ENCODE results near the gene DLEC1.
"Not testable (repeated sequence)": the region's sequence is repeated elsewhere in the genome, so short reads cannot be mapped to it uniquely, and the experiment has no call there.

Gene DLEC1

GRCh38 chr3:38133209-38133556, 94.2 kb downstream of the DLEC1 start:
- H3F3A ChIP-seq (ENCODE audit: insufficient read depth) = no peaks in the 10 kb centered on the region
- no peak overlapping the region for H3K9ac ChIP-seq (ENCODE audit: low read length)
- peaks cover 6% of the 10 kb centered on the region for H3K79me2 ChIP-seq (ENCODE audit: insufficient read depth, low read length)
- no peak overlapping the region for H3K27ac ChIP-seq (ENCODE audit: low read depth, low read length)
- no peak overlapping the region for H2AFZ ChIP-seq (ENCODE audit: low read depth, low read length, severe bottlenecking)
- no peaks in the 10 kb centered on the region for H3K9me3 ChIP-seq (ENCODE audit: insufficient read depth, low read length)
- no peaks in the 10 kb centered on the region for H3K9me2 ChIP-seq (replicated peaks; ENCODE audit: insufficient read depth, low read length)
- no peaks in the 10 kb centered on the region for H3K36me3 ChIP-seq (ENCODE audit: low read length)
- H3K27me3 ChIP-seq (ENCODE audit: low read length) = no peaks in the 10 kb centered on the region
- H4K20me1 ChIP-seq (ENCODE audit: low read depth, low read length) = no peaks in the 10 kb centered on the region
- no peak overlapping the region for H3K4me2 ChIP-seq (ENCODE audit: low read depth, low read length, poor library complexity, severe bottlenecking)
- TF ChIP-seq CTCF (IDR thresholded peaks at IDR 0.05; ENCODE audit: insufficient read depth, low read length, poor library complexity, severe bottlenecking) = no peak
- no peak for TF ChIP-seq EZH2phosphoT487 (conservative IDR thresholded peaks at IDR 0.05; ENCODE audit: low read length)
- no peak overlapping the region for H3K4me3 ChIP-seq (ENCODE audit: insufficient read depth, low read length, poor library complexity, severe bottlenecking)

- TF ChIP-seq EZH2phosphoT487 (conservative IDR thresholded peaks at IDR 0.05; ENCODE audit: low read length) (no peak), CTCF (IDR thresholded peaks at IDR 0.05; ENCODE audit: insufficient read depth, low read length, poor library complexity, severe bottlenecking) (no peak)
- H4K20me1 ChIP-seq (ENCODE audit: low read depth, low read length) = no peaks in the 10 kb centered on the region
- H3K79me2 ChIP-seq (ENCODE audit: insufficient read depth, low read length) = peaks cover 6% of the 10 kb centered on the region
- no peak overlapping the region for H3K4me2 ChIP-seq (ENCODE audit: low read depth, low read length, poor library complexity, severe bottlenecking)
- no peaks in the 10 kb centered on the region for H3K27me3 ChIP-seq (ENCODE audit: low read length)
- no peak overlapping the region for H2AFZ ChIP-seq (ENCODE audit: low read depth, low read length, severe bottlenecking)
- H3K36me3 ChIP-seq (ENCODE audit: low read length) = no peaks in the 10 kb centered on the region
- H3F3A ChIP-seq (ENCODE audit: insufficient read depth) = no peaks in the 10 kb centered on the region
- H3K9ac ChIP-seq (ENCODE audit: low read length) = no peak overlapping the region
- no peaks in the 10 kb centered on the region for H3K9me3 ChIP-seq (ENCODE audit: insufficient read depth, low read length)
- H3K27ac ChIP-seq (ENCODE audit: low read depth, low read length) = no peak overlapping the region
- H3K4me3 ChIP-seq (ENCODE audit: insufficient read depth, low read length, poor library complexity, severe bottlenecking) = no peak overlapping the region
- H3K9me2 ChIP-seq (replicated peaks; ENCODE audit: insufficient read depth, low read length) = no peaks in the 10 kb centered on the region
Measured at GRCh38 chr3:38133557-38134405, 94.8 kb downstream of the DLEC1 start.

GRCh38 chr3:38134517-38135143, 95.6 kb downstream of the DLEC1 start:
- H4K20me1 ChIP-seq (ENCODE audit: low read depth, low read length); H2AFZ ChIP-seq (ENCODE audit: low read depth, low read length, severe bottlenecking); H3K9me3 ChIP-seq (ENCODE audit: insufficient read depth, low read length); H3K4me3 ChIP-seq (ENCODE audit: insufficient read depth, low read length, poor library complexity, severe bottlenecking); H3K9ac ChIP-seq (ENCODE audit: low read length); H3K27ac ChIP-seq (ENCODE audit: low read depth, low read length); H3K36me3 ChIP-seq (ENCODE audit: low read length); H3F3A ChIP-seq (ENCODE audit: insufficient read depth); H3K4me2 ChIP-seq (ENCODE audit: low read depth, low read length, poor library complexity, severe bottlenecking); H3K27me3 ChIP-seq (ENCODE audit: low read length); H3K9me2 ChIP-seq (replicated peaks; ENCODE audit: insufficient read depth, low read length): not testable (repeated sequence)
- H3K79me2 ChIP-seq (ENCODE audit: insufficient read depth, low read length) = peaks cover 13% of the 10 kb centered on the region

GRCh38 chr3:38135621-38136277, 96.7 kb downstream of the DLEC1 start:
- Histone ChIP-seq H3K4me3 (ENCODE audit: insufficient read depth, low read length, poor library complexity, severe bottlenecking) (peak overlapping the region; percentile 78), H3K9ac (ENCODE audit: low read length) (peak overlapping the region; percentile 83), H3K79me2 (ENCODE audit: insufficient read depth, low read length) (peaks cover 15% of the 10 kb centered on the region), H3K4me2 (ENCODE audit: low read depth, low read length, poor library complexity, severe bottlenecking) (peak overlapping the region; percentile 81)
- not testable (repeated sequence) for H4K20me1 ChIP-seq (ENCODE audit: low read depth, low read length); H3K27me3 ChIP-seq (ENCODE audit: low read length); H3K9me3 ChIP-seq (ENCODE audit: insufficient read depth, low read length); H3F3A ChIP-seq (ENCODE audit: insufficient read depth); H3K27ac ChIP-seq (ENCODE audit: low read depth, low read length); H3K36me3 ChIP-seq (ENCODE audit: low read length); H2AFZ ChIP-seq (ENCODE audit: low read depth, low read length, severe bottlenecking); H3K9me2 ChIP-seq (replicated peaks; ENCODE audit: insufficient read depth, low read length)

Data from SU-DHL-6 (cell line).